GM21619 (cell line): Measurements from ENCODE around the gene C11orf24.
"Not testable (repeated sequence)": the region's sequence is repeated elsewhere in the genome, so short reads cannot be mapped to it uniquely, and the experiment has no call there.

ENCODE experiments used
- ATAC-seq: cut with Tn5 transposase; IDR thresholded peaks from one replicate; pipeline ENCODE4 v1.9.1; 2021; ENCODE audit not compliant: unreplicated experiment

The C11orf24 gene

GRCh38 chr11:68299517-68299879 is 27.7 kb upstream of the C11orf24 start:
- not testable (repeated sequence) for ATAC-seq

- no peak for ATAC-seq
Observed at GRCh38 chr11:68298659-68299516, 27.1 kb upstream of the C11orf24 start.

- ATAC-seq = no peak
Observed at GRCh38 chr11:68297812-68298658, 26.3 kb upstream of the C11orf24 start.

GRCh38 chr11:68297494-68297811 is 25.7 kb upstream of the C11orf24 start:
- no peak for ATAC-seq

- ATAC-seq = no peak
Observed at GRCh38 chr11:68297052-68297378, 25.2 kb upstream of the C11orf24 start.

- no peak for ATAC-seq
Observed at GRCh38 chr11:68296344-68297051, 24.7 kb upstream of the C11orf24 start.

- ATAC-seq = no peak
Observed at GRCh38 chr11:68295940-68296339, 24.2 kb upstream of the C11orf24 start.

- ATAC-seq = no peak
Observed at GRCh38 chr11:68295271-68295670, 23.5 kb upstream of the C11orf24 start.

GRCh38 chr11:68293708-68294107 is 21.9 kb upstream of the C11orf24 start:
- no peak for ATAC-seq

GRCh38 chr11:68289456-68289855 is 17.7 kb upstream of the C11orf24 start:
- no peak for ATAC-seq

- no peak for ATAC-seq
Observed at GRCh38 chr11:68287419-68287818, 15.6 kb upstream of the C11orf24 start.

GRCh38 chr11:68284588-68284987 is 12.8 kb upstream of the C11orf24 start:
- not testable (repeated sequence) for ATAC-seq

- no peak for ATAC-seq
Observed at GRCh38 chr11:68282861-68283230, 11.1 kb upstream of the C11orf24 start.

GRCh38 chr11:68282141-68282860 is 10.5 kb upstream of the C11orf24 start:
- ATAC-seq = peak; percentile 80

- ATAC-seq = no peak
Observed at GRCh38 chr11:68279676-68280075, 7.9 kb upstream of the C11orf24 start.

GRCh38 chr11:68276861-68277260 is 5.1 kb upstream of the C11orf24 start:
- no peak for ATAC-seq

- ATAC-seq = no peak
Observed at GRCh38 chr11:68275721-68276507, 4.1 kb upstream of the C11orf24 start.

- no peak for ATAC-seq
Observed at GRCh38 chr11:68274306-68274705, 2.5 kb upstream of the C11orf24 start.

- no peak for ATAC-seq
Observed at GRCh38 chr11:68273026-68273738, 1.4 kb upstream of the C11orf24 start.
